Neutrophil (primary cell): Measurements from ENCODE around the gene TOP1.

ENCODE experiments used
- H3K27ac ChIP-seq: fragments of 200-600 bp; sonication (generic); 2 replicates; pipeline ENCODE4 v1.5.1; 2016; ENCODE audit warnings: mild to moderate bottlenecking, moderate library complexity
- H3K27me3 ChIP-seq: fragments of 200-600 bp; sonication (generic); 2 replicates; pipeline ENCODE4 v1.6.0; 2016; ENCODE audit warnings: mild to moderate bottlenecking
- H3K36me3 ChIP-seq: fragments of 200-600 bp; sonication (generic); 2 replicates; pipeline ENCODE4 v1.5.1; 2017
- H3K4me1 ChIP-seq, 2 experiments: fragments of 200-600 bp in 1 of 2; sonication (generic) in 1 of 2; 1 replicate in 1 of 2; 2 replicates in 1 of 2; pipeline versions ENCODE4 v1.5.1 to v1.6.1; 2013 to 2016; ENCODE audit warnings: low read depth in 1 of 2, low read length in 1 of 2, mild to moderate bottlenecking in 1 of 2, moderate library complexity in 1 of 2; ENCODE audit not compliant: control insufficient read depth in 1 of 2, insufficient read depth in 1 of 2
- H3K4me3 ChIP-seq, 2 experiments: fragments of 200-600 bp in 1 of 2; sonication (generic) in 1 of 2; 1 replicate in 1 of 2; 2 replicates in 1 of 2; pipeline ENCODE4 v1.5.1; 2013 to 2016; ENCODE audit warnings: low read depth in 1 of 2, low read length in 1 of 2, mild to moderate bottlenecking in 1 of 2, moderate library complexity in 1 of 2
- H3K9me3 ChIP-seq: fragments of 200-600 bp; sonication (generic); 2 replicates; pipeline ENCODE4 v1.5.1; 2016
- CTCF ChIP-seq: fragments of 200-600 bp; sonication (generic); IDR thresholded peaks from 2 replicates; pipeline ENCODE4 v1.5.1; 2016; ENCODE audit warnings: antibody characterized with exemption

The TOP1 gene

GRCh38 chr20:41148942-41149341, 120.3 kb downstream of the TOP1 start:
- Histone ChIP-seq H3K36me3 (no peaks in the 10 kb centered on the region), H3K4me3 (no peak overlapping the region), H3K4me1 (no peaks in the 10 kb centered on the region), H3K27me3 (peaks cover 39% of the 10 kb centered on the region), H3K27ac (no peak overlapping the region), H3K9me3 (no peaks in the 10 kb centered on the region)
- no peak for TF ChIP-seq CTCF

GRCh38 chr20:41150664-41151063, 122.0 kb downstream of the TOP1 start:
- Histone ChIP-seq H3K27ac (no peak overlapping the region), H3K4me1 (no peaks in the 10 kb centered on the region), H3K9me3 (no peaks in the 10 kb centered on the region)

GRCh38 chr20:41151134-41151869, 122.7 kb downstream of the TOP1 start:
- H3K36me3 ChIP-seq: no peaks in the 10 kb centered on the region
- no peaks in the 10 kb centered on the region for H3K4me1 ChIP-seq
- no peak overlapping the region for H3K4me3 ChIP-seq
- no peak overlapping the region for H3K27ac ChIP-seq
- H3K9me3 ChIP-seq: no peaks in the 10 kb centered on the region
- peaks cover 48% of the 10 kb centered on the region for H3K27me3 ChIP-seq
- TF ChIP-seq CTCF: no peak

More at GRCh38 chr20:41150664-41151063, 122.0 kb downstream of the TOP1 start:
- Histone ChIP-seq H3K4me3 (no peak overlapping the region), H3K27me3 (peaks cover 42% of the 10 kb centered on the region), H3K36me3 (no peaks in the 10 kb centered on the region)
- TF ChIP-seq CTCF: no peak

- no peak for TF ChIP-seq CTCF
- Histone ChIP-seq H3K4me1 (no peaks in the 10 kb centered on the region), H3K4me3 (no peak overlapping the region), H3K27me3 (peaks cover 57% of the 10 kb centered on the region), H3K9me3 (no peaks in the 10 kb centered on the region), H3K27ac (no peak overlapping the region), H3K36me3 (no peaks in the 10 kb centered on the region)
Observed at GRCh38 chr20:41152108-41152757, 123.6 kb downstream of the TOP1 start.

GRCh38 chr20:41154436-41155176, 126.0 kb downstream of the TOP1 start:
- no peak overlapping the region for H3K4me3 ChIP-seq
- no peaks in the 10 kb centered on the region for H3K36me3 ChIP-seq
- no peak overlapping the region for H3K27ac ChIP-seq
- H3K4me1 ChIP-seq: no peaks in the 10 kb centered on the region
- H3K9me3 ChIP-seq: no peaks in the 10 kb centered on the region
- peaks cover 80% of the 10 kb centered on the region for H3K27me3 ChIP-seq
- TF ChIP-seq CTCF: no peak
